ENCODE results near the gene PDK2.

GRCh38 chr17:50098583-50098982 lies 3.4 kb downstream of the PDK2 start:
- TF ChIP-seq CTCF (IDR thresholded peaks at IDR 0.05; ENCODE audit: borderline replicate concordance, extremely low read depth, low read length, poor library complexity, severe bottlenecking) (no peak), EZH2 (IDR thresholded peaks at IDR 0.05; ENCODE audit: borderline replicate concordance, low read depth, low read length, severe bottlenecking) (no peak)
